HepG2 (cell line): ENCODE measurements around the gene ARMH2. TPM values are rescaled to one million over a fixed set of nuclear protein-coding genes. Genes with fewer than 3 reads are reported as not detected.

Experiments used
- ADNP ChIP-seq: sonication (generic); formaldehyde crosslinking; IDR thresholded peaks from 2 replicates; pipeline ENCODE4 v1.4.0; 2020; ENCODE audit warnings: missing genetic modification reagents
- CEBPG ChIP-seq: IDR thresholded peaks from 2 replicates; pipeline ENCODE4 v1.6.1; 2016
- FOXA1 ChIP-seq, 2 experiments: fragments of 450-650 bp in 1 of 2; sonication (generic) in 1 of 2; formaldehyde crosslinking in 1 of 2; IDR thresholded peaks; 2 replicates each; pipeline versions ENCODE4 v1.4.0 to v1.6.1; 2016 to 2020; ENCODE audit warnings: missing genetic modification reagents in 1 of 2
- HNRNPLL ChIP-seq: fragments of 200-400 bp; formaldehyde crosslinking; IDR thresholded peaks from 2 replicates; pipeline ENCODE4 v1.6.1; 2017; ENCODE audit warnings: mild to moderate bottlenecking, low read depth, low read length; ENCODE audit not compliant: poor library complexity, severe bottlenecking
- NR2F1 ChIP-seq, 2 experiments: fragments of 450-650 bp in 1 of 2; formaldehyde crosslinking in 1 of 2; IDR thresholded peaks; 2 replicates each; pipeline versions ENCODE4 v1.5.0 to v1.6.1; 2016 to 2020; ENCODE audit warnings: mild to moderate bottlenecking in 1 of 2, missing compliant biosample characterization in 1 of 2, missing genetic modification reagents in 1 of 2, moderate library complexity in 1 of 2
- POLR2A ChIP-seq, 2 experiments: IDR thresholded peaks; 2 replicates each; pipeline ENCODE4 v1.6.1; 2011; ENCODE audit warnings: low read depth in 2 of 2, low read length in 2 of 2, mild to moderate bottlenecking in 1 of 2, moderate library complexity in 1 of 2; ENCODE audit not compliant: insufficient read depth in 1 of 2
- PPARG ChIP-seq: conservative IDR thresholded peaks from 2 replicates; pipeline ENCODE4 v1.6.1; 2016; ENCODE audit warnings: missing biosample characterization, missing genetic modification reagents
- SALL2 ChIP-seq: sonication (generic); formaldehyde crosslinking; IDR thresholded peaks from 2 replicates; pipeline ENCODE4 v1.8.1; 2023; ENCODE audit warnings: mild to moderate bottlenecking, missing genetic modification reagents, inconsistent platforms
- SMAD9 ChIP-seq: sonication (generic); formaldehyde crosslinking; IDR thresholded peaks from 2 replicates; pipeline ENCODE4 v1.5.1; 2020; ENCODE audit warnings: mild to moderate bottlenecking, missing genetic modification reagents
- SP5 ChIP-seq: IDR thresholded peaks from 2 replicates; pipeline ENCODE4 v1.6.1; 2016; ENCODE audit warnings: low read depth, borderline replicate concordance
- SRSF9 ChIP-seq: fragments of 200-400 bp; formaldehyde crosslinking; IDR thresholded peaks from 2 replicates; pipeline ENCODE4 v1.6.1; 2018; ENCODE audit warnings: borderline replicate concordance, mild to moderate bottlenecking, low read depth, low read length; ENCODE audit not compliant: insufficient read depth, poor library complexity, severe bottlenecking
- TBP ChIP-seq: sonication (generic); formaldehyde crosslinking; IDR thresholded peaks from 2 replicates; pipeline ENCODE4 v1.5.0; 2020; ENCODE audit warnings: missing genetic modification reagents
- ZBTB7A ChIP-seq: sonication (generic); formaldehyde crosslinking; IDR thresholded peaks from 2 replicates; pipeline ENCODE4 v1.8.0; 2022; ENCODE audit warnings: mild to moderate bottlenecking, missing genetic modification reagents
- ZNF260 ChIP-seq: sonication (generic); formaldehyde crosslinking; IDR thresholded peaks from 2 replicates; pipeline ENCODE4 v1.4.0; 2020; ENCODE audit warnings: missing genetic modification reagents, low read depth, mild to moderate bottlenecking, borderline replicate concordance
- ZNF577 ChIP-seq: sonication (generic); formaldehyde crosslinking; IDR thresholded peaks from 2 replicates; pipeline ENCODE4 v1.4.0; 2020; ENCODE audit warnings: mild to moderate bottlenecking, low read depth, missing genetic modification reagents, borderline replicate concordance
- ZNF773 ChIP-seq: sonication (generic); formaldehyde crosslinking; IDR thresholded peaks from 2 replicates; pipeline ENCODE4 v1.4.0; 2020; ENCODE audit warnings: missing genetic modification reagents, borderline replicate concordance
- polyA plus RNA-seq, 8 experiments: library from polyadenylated mRNA; depleted of rRNA in 3 of 8; stranded (reverse) in 7 of 8; unstranded in 1 of 8; fragments of >200 nt; fragmentation: Illumina TruSeq in 4 of 8; extraction: Trizol in 4 of 8; gene quantifications; 2 replicates each; pipeline versions ENCODE4 v1.2.1 to v1.2.3, GENCODE V29; 2011 to 2016; ENCODE audit warnings: low read depth in 4 of 8, missing spikeins in 1 of 8, mixed read lengths in 1 of 8; ENCODE audit not compliant: insufficient read depth in 1 of 8
- total RNA-seq, 5 experiments: library from RNA; depleted of rRNA; stranded (reverse); fragments of >200 nt; fragmentation: Illumina TruSeq; extraction: Trizol; gene quantifications; 2 replicates each; pipeline ENCODE4 v1.2.3, GENCODE V29; 2016; ENCODE audit warnings: low read depth in 1 of 5
- TF ChIP-seq, protein P1 (sequence below): sonication (generic); formaldehyde crosslinking; IDR thresholded peaks from 2 replicates; pipeline ENCODE4 v1.8.0; 2022; ENCODE audit warnings: mild to moderate bottlenecking, missing genetic modification reagents, moderate library complexity
- TF ChIP-seq, protein P2 (sequence below): sonication (generic); formaldehyde crosslinking; IDR thresholded peaks from 2 replicates; pipeline ENCODE4 v1.4.0; 2020; ENCODE audit warnings: mild to moderate bottlenecking, missing genetic modification reagents
- TF ChIP-seq, protein P3 (sequence below): sonication (generic); formaldehyde crosslinking; IDR thresholded peaks from 2 replicates; pipeline ENCODE4 v1.4.0; 2020; ENCODE audit warnings: missing genetic modification reagents
- TF ChIP-seq, protein P4 (sequence below): sonication (generic); formaldehyde crosslinking; IDR thresholded peaks from 2 replicates; pipeline ENCODE4 v1.4.0; 2020; ENCODE audit warnings: missing genetic modification reagents, borderline replicate concordance
- TF ChIP-seq, protein P5 (sequence below): sonication (generic); formaldehyde crosslinking; IDR thresholded peaks from 2 replicates; pipeline ENCODE4 v1.4.0; 2020; ENCODE audit warnings: mild to moderate bottlenecking, missing genetic modification reagents
- TF ChIP-seq, protein P6 (sequence below): sonication (generic); formaldehyde crosslinking; IDR thresholded peaks from 2 replicates; pipeline ENCODE4 v1.5.0; 2020; ENCODE audit warnings: mild to moderate bottlenecking, low read depth, missing genetic modification reagents, borderline replicate concordance

The ARMH2 gene
- total and polyA plus RNA-seq, 2 of the 13 experiments (the other 11 are each of a cell fraction or from before 2014, with no cell fraction given), result not detected

DNA sequence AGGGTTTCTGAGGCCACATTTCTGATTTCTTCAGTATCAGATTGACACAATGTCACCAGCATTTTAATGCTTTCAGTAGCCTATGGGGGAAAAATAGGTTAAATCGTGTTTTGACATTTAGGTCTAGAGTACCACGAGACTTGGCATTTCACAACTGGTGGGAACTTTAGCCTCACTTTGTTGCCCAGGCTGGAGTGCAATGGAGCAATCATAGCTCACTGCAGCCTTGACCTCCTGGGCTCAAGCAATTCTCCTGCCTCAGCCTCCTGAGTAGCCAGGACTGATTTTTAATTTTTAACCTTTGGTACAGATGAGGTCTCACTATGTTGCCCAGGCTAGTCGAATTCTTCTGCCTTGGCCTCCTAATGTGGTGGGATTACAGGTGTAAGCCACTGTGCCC lies 11.0 kb upstream of the ARMH2 start (continued):
- TF ChIP-seq, protein P1, sequence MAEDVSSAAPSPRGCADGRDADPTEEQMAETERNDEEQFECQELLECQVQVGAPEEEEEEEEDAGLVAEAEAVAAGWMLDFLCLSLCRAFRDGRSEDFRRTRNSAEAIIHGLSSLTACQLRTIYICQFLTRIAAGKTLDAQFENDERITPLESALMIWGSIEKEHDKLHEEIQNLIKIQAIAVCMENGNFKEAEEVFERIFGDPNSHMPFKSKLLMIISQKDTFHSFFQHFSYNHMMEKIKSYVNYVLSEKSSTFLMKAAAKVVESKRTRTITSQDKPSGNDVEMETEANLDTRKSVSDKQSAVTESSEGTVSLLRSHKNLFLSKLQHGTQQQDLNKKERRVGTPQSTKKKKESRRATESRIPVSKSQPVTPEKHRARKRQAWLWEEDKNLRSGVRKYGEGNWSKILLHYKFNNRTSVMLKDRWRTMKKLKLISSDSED (CRISPR knock-in tag), result no peak
- TF ChIP-seq ZBTB7A (no peak), PPARG (CRISPR knock-in tag) (peak; percentile 66), HNRNPLL (no peak), TBP (CRISPR knock-in tag) (no peak), SP5 (no peak), CEBPG (CRISPR knock-in tag) (peak; percentile 93), FOXA1 (IDR thresholded peaks at IDR 0.05) (no peak), FOXA1 (CRISPR knock-in tag; IDR thresholded peaks at IDR 0.05) (peak; percentile 7; the same call in 1 of the 2 replicates), SALL2 (CRISPR knock-in tag) (no peak), SMAD9 (CRISPR knock-in tag) (no peak), ADNP (CRISPR knock-in tag) (peak; percentile 84; the same call in 1 of the 2 replicates), ZNF260 (CRISPR knock-in tag) (no peak), POLR2A (IDR thresholded peaks at IDR 0.05; ENCODE audit: insufficient read depth in 1 of 2, low read depth in 2 of 2, low read length in 2 of 2) (no peak), ZNF577 (CRISPR knock-in tag) (no peak), SRSF9 (no peak), ZNF773 (no peak), NR2F1 (CRISPR knock-in tag; IDR thresholded peaks at IDR 0.05) (peak; percentile 89 to 91; a peak in 3 of 4 replicates)
- TF ChIP-seq, protein P2, sequence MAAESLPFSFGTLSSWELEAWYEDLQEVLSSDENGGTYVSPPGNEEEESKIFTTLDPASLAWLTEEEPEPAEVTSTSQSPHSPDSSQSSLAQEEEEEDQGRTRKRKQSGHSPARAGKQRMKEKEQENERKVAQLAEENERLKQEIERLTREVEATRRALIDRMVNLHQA (CRISPR knock-in tag), result no peak
- TF ChIP-seq, protein P3, sequence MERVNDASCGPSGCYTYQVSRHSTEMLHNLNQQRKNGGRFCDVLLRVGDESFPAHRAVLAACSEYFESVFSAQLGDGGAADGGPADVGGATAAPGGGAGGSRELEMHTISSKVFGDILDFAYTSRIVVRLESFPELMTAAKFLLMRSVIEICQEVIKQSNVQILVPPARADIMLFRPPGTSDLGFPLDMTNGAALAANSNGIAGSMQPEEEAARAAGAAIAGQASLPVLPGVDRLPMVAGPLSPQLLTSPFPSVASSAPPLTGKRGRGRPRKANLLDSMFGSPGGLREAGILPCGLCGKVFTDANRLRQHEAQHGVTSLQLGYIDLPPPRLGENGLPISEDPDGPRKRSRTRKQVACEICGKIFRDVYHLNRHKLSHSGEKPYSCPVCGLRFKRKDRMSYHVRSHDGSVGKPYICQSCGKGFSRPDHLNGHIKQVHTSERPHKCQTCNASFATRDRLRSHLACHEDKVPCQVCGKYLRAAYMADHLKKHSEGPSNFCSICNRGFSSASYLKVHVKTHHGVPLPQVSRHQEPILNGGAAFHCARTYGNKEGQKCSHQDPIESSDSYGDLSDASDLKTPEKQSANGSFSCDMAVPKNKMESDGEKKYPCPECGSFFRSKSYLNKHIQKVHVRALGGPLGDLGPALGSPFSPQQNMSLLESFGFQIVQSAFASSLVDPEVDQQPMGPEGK (CRISPR knock-in tag), result no peak
- TF ChIP-seq, protein P4, sequence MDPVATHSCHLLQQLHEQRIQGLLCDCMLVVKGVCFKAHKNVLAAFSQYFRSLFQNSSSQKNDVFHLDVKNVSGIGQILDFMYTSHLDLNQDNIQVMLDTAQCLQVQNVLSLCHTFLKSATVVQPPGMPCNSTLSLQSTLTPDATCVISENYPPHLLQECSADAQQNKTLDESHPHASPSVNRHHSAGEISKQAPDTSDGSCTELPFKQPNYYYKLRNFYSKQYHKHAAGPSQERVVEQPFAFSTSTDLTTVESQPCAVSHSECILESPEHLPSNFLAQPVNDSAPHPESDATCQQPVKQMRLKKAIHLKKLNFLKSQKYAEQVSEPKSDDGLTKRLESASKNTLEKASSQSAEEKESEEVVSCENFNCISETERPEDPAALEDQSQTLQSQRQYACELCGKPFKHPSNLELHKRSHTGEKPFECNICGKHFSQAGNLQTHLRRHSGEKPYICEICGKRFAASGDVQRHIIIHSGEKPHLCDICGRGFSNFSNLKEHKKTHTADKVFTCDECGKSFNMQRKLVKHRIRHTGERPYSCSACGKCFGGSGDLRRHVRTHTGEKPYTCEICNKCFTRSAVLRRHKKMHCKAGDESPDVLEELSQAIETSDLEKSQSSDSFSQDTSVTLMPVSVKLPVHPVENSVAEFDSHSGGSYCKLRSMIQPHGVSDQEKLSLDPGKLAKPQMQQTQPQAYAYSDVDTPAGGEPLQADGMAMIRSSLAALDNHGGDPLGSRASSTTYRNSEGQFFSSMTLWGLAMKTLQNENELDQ (CRISPR knock-in tag), result no peak
- TF ChIP-seq, protein P5, sequence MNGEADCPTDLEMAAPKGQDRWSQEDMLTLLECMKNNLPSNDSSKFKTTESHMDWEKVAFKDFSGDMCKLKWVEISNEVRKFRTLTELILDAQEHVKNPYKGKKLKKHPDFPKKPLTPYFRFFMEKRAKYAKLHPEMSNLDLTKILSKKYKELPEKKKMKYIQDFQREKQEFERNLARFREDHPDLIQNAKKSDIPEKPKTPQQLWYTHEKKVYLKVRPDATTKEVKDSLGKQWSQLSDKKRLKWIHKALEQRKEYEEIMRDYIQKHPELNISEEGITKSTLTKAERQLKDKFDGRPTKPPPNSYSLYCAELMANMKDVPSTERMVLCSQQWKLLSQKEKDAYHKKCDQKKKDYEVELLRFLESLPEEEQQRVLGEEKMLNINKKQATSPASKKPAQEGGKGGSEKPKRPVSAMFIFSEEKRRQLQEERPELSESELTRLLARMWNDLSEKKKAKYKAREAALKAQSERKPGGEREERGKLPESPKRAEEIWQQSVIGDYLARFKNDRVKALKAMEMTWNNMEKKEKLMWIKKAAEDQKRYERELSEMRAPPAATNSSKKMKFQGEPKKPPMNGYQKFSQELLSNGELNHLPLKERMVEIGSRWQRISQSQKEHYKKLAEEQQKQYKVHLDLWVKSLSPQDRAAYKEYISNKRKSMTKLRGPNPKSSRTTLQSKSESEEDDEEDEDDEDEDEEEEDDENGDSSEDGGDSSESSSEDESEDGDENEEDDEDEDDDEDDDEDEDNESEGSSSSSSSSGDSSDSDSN (CRISPR knock-in tag), result peak; percentile 34; the same call in 1 of the 2 replicates
- TF ChIP-seq, protein P6, sequence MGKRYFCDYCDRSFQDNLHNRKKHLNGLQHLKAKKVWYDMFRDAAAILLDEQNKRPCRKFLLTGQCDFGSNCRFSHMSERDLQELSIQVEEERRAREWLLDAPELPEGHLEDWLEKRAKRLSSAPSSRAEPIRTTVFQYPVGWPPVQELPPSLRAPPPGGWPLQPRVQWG (CRISPR knock-in tag), result no peak
